Endothelial cell of hepatic sinusoid (primary cell): ENCODE results near the gene PRR3.
"Not testable (repeated sequence)": the region's sequence is repeated elsewhere in the genome, so short reads cannot be mapped to it uniquely, and the experiment has no call there.

Source experiments
- in situ Hi-C: cut with HindIII; loops from 2 replicates; pipeline ENCODE4 v1.10.0; 2017; ENCODE audit warnings: low sequenced_read_pairs

The PRR3 gene

GRCh38 chr6:30556906-30557682 lies at the start of gene PRR3:
Gene PRR3, plus strand, starts transcription at chr6:30557295. Its CDS starts 50 bp downstream, at chr6:30557345.
- in situ Hi-C loops: no loop called here

GRCh38 chr6:30507849-30508827 lies 49.0 kb upstream of the PRR3 start:
- in situ Hi-C loops: no loop called here

- in situ Hi-C loops: no loop called here
These were observed 48.0 kb upstream of the PRR3 start for GRCh38 chr6:30508890-30509736.

- in situ Hi-C loops: no loop called here
These were observed 46.5 kb upstream of the PRR3 start for GRCh38 chr6:30510419-30511168.

GRCh38 chr6:30511169-30511546 lies 45.9 kb upstream of the PRR3 start:
- in situ Hi-C loops: no loop called here

- in situ Hi-C loops: no loop called here
These were observed 43.6 kb upstream of the PRR3 start for GRCh38 chr6:30513451-30513850.

GRCh38 chr6:30515106-30515505 lies 42.0 kb upstream of the PRR3 start:
- in situ Hi-C loops: no loop called here

GRCh38 chr6:30515944-30516753 lies 40.9 kb upstream of the PRR3 start:
- in situ Hi-C loops: no loop called here

- in situ Hi-C loops: not testable (repeated sequence)
These were observed 40.4 kb upstream of the PRR3 start for GRCh38 chr6:30516754-30517076.

GRCh38 chr6:30517767-30518504 lies 39.2 kb upstream of the PRR3 start:
- in situ Hi-C loops: not testable (repeated sequence)

- in situ Hi-C loops: not testable (repeated sequence)
These were observed 38.5 kb upstream of the PRR3 start for GRCh38 chr6:30518505-30519145.

- in situ Hi-C loops: no loop called here
These were observed 36.6 kb upstream of the PRR3 start for GRCh38 chr6:30520522-30520921.

- in situ Hi-C loops: not testable (repeated sequence)
These were observed 36.0 kb upstream of the PRR3 start for GRCh38 chr6:30521082-30521481.

- in situ Hi-C loops: not testable (repeated sequence)
These were observed 35.1 kb upstream of the PRR3 start for GRCh38 chr6:30521952-30522351.

GRCh38 chr6:30526444-30526843 lies 30.7 kb upstream of the PRR3 start:
- in situ Hi-C loops: not testable (repeated sequence)

GRCh38 chr6:30529349-30529875 lies 27.7 kb upstream of the PRR3 start:
- in situ Hi-C loops: not testable (repeated sequence)

GRCh38 chr6:30530014-30530413 lies 27.1 kb upstream of the PRR3 start:
- in situ Hi-C loops: no loop called here
